ENCODE measurements around the gene PLK2.

The PLK2 gene

GRCh38 chr5:58477760-58478376 is 18.0 kb upstream of the PLK2 start:
- no peak for DNase-seq (ENCODE audit: low spot score)

- DNase-seq (ENCODE audit: low spot score): no peak
Measured at GRCh38 chr5:58475404-58475803, 15.5 kb upstream of the PLK2 start.

GRCh38 chr5:58469896-58470295 is 10.0 kb upstream of the PLK2 start:
- no peak for DNase-seq (ENCODE audit: low spot score)

GRCh38 chr5:58466939-58467338 is 7.1 kb upstream of the PLK2 start:
- peak; percentile 49 for DNase-seq (ENCODE audit: low spot score)

- peak; percentile 50 for DNase-seq (ENCODE audit: low spot score)
Measured at GRCh38 chr5:58462623-58463230, 2.8 kb upstream of the PLK2 start.

- no peak for DNase-seq (ENCODE audit: low spot score)
Measured at GRCh38 chr5:58462154-58462553, 2.3 kb upstream of the PLK2 start.

GRCh38 chr5:58460732-58461286 is 923 bp upstream of the PLK2 start:
- DNase-seq (ENCODE audit: low spot score): peak; percentile 82

- no peak for DNase-seq (ENCODE audit: low spot score)
Measured at GRCh38 chr5:58459146-58460001, 512 bp downstream of the PLK2 start.

GRCh38 chr5:58458743-58459145 is 1.1 kb downstream of the PLK2 start:
- no peak for DNase-seq (ENCODE audit: low spot score)

GRCh38 chr5:58458141-58458742 is 1.6 kb downstream of the PLK2 start:
- no peak for DNase-seq (ENCODE audit: low spot score)

GRCh38 chr5:58457050-58457449 is 2.8 kb downstream of the PLK2 start:
- no peak for DNase-seq (ENCODE audit: low spot score)

- no peak for DNase-seq (ENCODE audit: low spot score)
Measured at GRCh38 chr5:58456486-58456885, 3.4 kb downstream of the PLK2 start.

GRCh38 chr5:58456026-58456425 is 3.9 kb downstream of the PLK2 start:
- no peak for DNase-seq (ENCODE audit: low spot score)

GRCh38 chr5:58455480-58455879 is 4.4 kb downstream of the PLK2 start:
- DNase-seq (ENCODE audit: low spot score): no peak

GRCh38 chr5:58455066-58455465 is 4.8 kb downstream of the PLK2 start:
- no peak for DNase-seq (ENCODE audit: low spot score)

GRCh38 chr5:58454025-58454424 is 5.9 kb downstream of the PLK2 start:
- DNase-seq (ENCODE audit: low spot score): no peak

- no peak for DNase-seq (ENCODE audit: low spot score)
Measured at GRCh38 chr5:58453306-58453705, 6.6 kb downstream of the PLK2 start.

GRCh38 chr5:58452566-58453258 is 7.2 kb downstream of the PLK2 start:
- no peak for DNase-seq (ENCODE audit: low spot score)

- no peak for DNase-seq (ENCODE audit: low spot score)
Measured at GRCh38 chr5:58451732-58452565, 7.9 kb downstream of the PLK2 start.

- DNase-seq (ENCODE audit: low spot score): no peak
Measured at GRCh38 chr5:58450811-58451629, 8.9 kb downstream of the PLK2 start.

Measured in AG08395 (cell line).